HL-60 (cell line): ENCODE data around the gene NAP1L4.

ENCODE experiments used
- DNase-seq, 2 experiments: peaks; one replicate each; pipeline ENCODE4 v3.0.0-alpha.2; 2010 to 2020; ENCODE audit warnings: low read depth in 1 of 2, low spot score in 1 of 2
- H3K27ac ChIP-seq: fragments of 250-450 bp; sonication (Bioruptor Pico); replicated peaks from 2 replicates; pipeline ENCODE4 v1.5.1; 2020; ENCODE audit warnings: mild to moderate bottlenecking, moderate library complexity
- H3K27me3 ChIP-seq: fragments of 250-450 bp; sonication (Bioruptor Pico); 2 replicates; pipeline ENCODE4 v1.5.1; 2021; ENCODE audit warnings: mild to moderate bottlenecking, moderate library complexity; ENCODE audit not compliant: insufficient read depth, poor library complexity, severe bottlenecking
- H3K4me3 ChIP-seq: replicated peaks from 2 replicates; pipeline ENCODE4 v1.5.1; 2011; ENCODE audit warnings: mild to moderate bottlenecking, control low read depth, low read length; ENCODE audit not compliant: insufficient read depth
- GABPA ChIP-seq: IDR thresholded peaks from 2 replicates; pipeline ENCODE4 v1.6.1; 2012; ENCODE audit warnings: low read depth
- POLR2AphosphoS5 ChIP-seq: IDR thresholded peaks from 2 replicates; pipeline ENCODE4 v1.6.1; 2012; ENCODE audit warnings: low read depth
- SPI1 ChIP-seq: IDR thresholded peaks from 2 replicates; pipeline ENCODE4 v1.6.1; 2012; ENCODE audit warnings: low read depth, mild to moderate bottlenecking, borderline replicate concordance
- TF ChIP-seq, protein P1 (sequence below): IDR thresholded peaks from one replicate; pipeline ENCODE4 v1.5.1; 2011; ENCODE audit warnings: low read length, control low read depth, inconsistent platforms; ENCODE audit not compliant: insufficient read depth
- TF ChIP-seq, protein P2 (sequence below): IDR thresholded peaks from 2 replicates; pipeline ENCODE4 v1.6.1; 2012; ENCODE audit warnings: low read depth; ENCODE audit not compliant: insufficient replicate concordance

NAP1L4 gene

DNA sequence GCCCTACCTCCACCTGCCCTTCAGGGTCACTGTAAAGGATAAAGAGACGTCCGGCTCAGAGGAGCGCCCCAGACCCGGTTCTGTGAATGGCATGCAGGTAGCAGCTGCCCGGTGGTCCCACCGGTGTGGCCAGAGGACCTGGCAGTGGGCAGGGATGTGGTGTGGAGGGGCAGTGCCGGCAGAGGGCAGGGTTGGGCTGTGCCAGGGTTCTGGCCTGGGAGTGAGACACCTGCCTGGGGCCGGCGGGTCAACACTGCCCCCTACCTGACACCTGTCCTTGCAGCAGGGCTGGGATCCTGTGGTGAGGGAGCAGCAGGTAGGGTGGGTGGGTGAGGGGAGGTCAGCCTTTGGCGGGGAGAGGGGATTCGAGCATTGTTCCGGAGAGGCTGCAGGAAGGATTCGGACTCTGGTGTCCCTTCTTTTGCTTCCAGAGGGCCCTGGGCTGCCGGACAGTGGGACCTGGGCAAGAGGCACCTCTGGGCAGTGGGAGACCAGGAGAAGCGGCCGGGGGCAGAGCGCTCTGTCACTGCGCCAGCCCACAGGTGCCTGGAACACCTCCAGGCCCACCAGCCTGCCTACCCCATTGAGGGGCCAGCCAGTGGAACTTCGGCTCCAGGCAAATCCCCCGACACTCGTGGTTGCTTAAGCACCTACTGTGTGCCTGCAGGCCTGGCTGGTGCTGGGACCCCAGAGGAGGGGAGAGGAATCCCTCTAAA lies 61.3 kb downstream of the NAP1L4 start:
- H3K27me3 ChIP-seq, result peaks cover 31% of the 10 kb centered on the region
- peak; percentile 38 to 55 for DNase-seq
- peak overlapping the region; percentile 48 for H3K4me3 ChIP-seq
- no peak for TF ChIP-seq POLR2AphosphoS5
- TF ChIP-seq, protein P1, sequence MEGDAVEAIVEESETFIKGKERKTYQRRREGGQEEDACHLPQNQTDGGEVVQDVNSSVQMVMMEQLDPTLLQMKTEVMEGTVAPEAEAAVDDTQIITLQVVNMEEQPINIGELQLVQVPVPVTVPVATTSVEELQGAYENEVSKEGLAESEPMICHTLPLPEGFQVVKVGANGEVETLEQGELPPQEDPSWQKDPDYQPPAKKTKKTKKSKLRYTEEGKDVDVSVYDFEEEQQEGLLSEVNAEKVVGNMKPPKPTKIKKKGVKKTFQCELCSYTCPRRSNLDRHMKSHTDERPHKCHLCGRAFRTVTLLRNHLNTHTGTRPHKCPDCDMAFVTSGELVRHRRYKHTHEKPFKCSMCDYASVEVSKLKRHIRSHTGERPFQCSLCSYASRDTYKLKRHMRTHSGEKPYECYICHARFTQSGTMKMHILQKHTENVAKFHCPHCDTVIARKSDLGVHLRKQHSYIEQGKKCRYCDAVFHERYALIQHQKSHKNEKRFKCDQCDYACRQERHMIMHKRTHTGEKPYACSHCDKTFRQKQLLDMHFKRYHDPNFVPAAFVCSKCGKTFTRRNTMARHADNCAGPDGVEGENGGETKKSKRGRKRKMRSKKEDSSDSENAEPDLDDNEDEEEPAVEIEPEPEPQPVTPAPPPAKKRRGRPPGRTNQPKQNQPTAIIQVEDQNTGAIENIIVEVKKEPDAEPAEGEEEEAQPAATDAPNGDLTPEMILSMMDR, result peak; percentile 53
- H3K27ac ChIP-seq, result no peak overlapping the region

DNA sequence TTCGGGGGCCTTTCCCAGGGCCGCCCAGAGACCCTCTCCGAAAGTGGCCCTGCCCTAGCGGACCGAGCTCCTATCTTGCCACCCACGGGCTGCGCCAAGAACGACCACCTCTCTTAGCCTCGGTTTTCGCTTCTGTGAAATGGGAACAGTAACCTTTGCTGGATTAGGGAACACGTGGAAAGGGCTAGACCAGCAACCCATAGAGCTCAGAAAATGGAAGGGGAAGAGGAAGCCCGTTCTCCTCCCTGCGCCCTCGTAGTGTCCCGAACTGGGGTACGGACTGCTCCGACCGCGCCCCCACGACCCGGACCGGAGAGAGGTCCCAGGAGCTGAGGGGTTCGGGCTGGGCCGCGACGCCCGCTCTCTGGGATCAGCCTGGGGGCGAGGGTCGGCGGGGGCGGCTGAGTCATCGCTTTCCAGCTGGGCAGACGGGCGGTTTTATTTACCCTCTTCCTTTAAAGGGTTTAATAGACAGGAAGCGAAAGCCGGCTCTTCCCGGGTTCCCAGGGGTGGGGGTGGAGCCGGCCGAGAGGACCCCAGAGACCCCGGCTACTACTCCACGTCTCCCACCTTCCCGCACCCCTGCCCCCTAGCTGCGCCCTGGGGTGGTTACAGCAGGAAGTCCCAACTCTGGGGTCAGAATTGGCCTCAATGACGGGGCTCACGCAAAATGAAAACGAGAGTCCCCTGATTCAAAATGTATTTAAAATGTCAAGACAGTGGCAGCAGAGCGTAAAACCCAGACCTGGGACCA lies 62.0 kb downstream of the NAP1L4 start:
- Histone ChIP-seq H3K27me3 (peaks cover 31% of the 10 kb centered on the region), H3K4me3 (peak overlapping the region; percentile 48), H3K27ac (no peak overlapping the region)
- peak; percentile 23 to 37 for DNase-seq
- TF ChIP-seq POLR2AphosphoS5, result no peak
- TF ChIP-seq, protein P1, result peak; percentile 26
- TF ChIP-seq GABPA, result no peak

DNA sequence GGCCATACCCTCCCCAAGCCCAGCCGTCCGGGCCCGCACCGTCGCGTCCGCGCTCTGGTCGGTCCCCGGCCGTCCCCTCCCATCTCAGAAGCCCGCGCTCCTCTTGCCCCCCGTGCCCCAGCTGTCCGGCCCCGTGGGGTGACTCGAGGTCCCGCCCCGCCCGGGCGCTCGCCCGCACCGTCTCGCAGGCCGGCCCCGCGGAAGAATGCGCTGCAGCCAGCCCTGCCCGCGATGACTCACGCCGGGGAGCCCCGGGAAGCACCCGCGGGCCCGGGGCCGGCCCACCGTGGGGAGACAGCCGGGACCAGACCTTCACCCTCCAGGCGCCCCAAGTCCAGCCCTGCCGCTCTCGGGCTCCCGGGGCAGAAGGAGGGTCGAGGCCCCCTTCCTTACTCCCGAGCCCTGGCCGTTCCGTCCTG lies 62.6 kb downstream of the NAP1L4 start:
- TF ChIP-seq, protein P2, sequence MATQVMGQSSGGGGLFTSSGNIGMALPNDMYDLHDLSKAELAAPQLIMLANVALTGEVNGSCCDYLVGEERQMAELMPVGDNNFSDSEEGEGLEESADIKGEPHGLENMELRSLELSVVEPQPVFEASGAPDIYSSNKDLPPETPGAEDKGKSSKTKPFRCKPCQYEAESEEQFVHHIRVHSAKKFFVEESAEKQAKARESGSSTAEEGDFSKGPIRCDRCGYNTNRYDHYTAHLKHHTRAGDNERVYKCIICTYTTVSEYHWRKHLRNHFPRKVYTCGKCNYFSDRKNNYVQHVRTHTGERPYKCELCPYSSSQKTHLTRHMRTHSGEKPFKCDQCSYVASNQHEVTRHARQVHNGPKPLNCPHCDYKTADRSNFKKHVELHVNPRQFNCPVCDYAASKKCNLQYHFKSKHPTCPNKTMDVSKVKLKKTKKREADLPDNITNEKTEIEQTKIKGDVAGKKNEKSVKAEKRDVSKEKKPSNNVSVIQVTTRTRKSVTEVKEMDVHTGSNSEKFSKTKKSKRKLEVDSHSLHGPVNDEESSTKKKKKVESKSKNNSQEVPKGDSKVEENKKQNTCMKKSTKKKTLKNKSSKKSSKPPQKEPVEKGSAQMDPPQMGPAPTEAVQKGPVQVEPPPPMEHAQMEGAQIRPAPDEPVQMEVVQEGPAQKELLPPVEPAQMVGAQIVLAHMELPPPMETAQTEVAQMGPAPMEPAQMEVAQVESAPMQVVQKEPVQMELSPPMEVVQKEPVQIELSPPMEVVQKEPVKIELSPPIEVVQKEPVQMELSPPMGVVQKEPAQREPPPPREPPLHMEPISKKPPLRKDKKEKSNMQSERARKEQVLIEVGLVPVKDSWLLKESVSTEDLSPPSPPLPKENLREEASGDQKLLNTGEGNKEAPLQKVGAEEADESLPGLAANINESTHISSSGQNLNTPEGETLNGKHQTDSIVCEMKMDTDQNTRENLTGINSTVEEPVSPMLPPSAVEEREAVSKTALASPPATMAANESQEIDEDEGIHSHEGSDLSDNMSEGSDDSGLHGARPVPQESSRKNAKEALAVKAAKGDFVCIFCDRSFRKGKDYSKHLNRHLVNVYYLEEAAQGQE, result no peak
- TF ChIP-seq GABPA, result no peak
- TF ChIP-seq, protein P1, result no peak
- TF ChIP-seq POLR2AphosphoS5, result no peak
- TF ChIP-seq SPI1, result no peak
- peaks cover 31% of the 10 kb centered on the region for H3K27me3 ChIP-seq
- H3K4me3 ChIP-seq, result peak overlapping the region; percentile 48
- H3K27ac ChIP-seq, result no peak overlapping the region
- peak in 1 of 2 experiments; percentile 26 for DNase-seq

GRCh38 chr11:2928605-2929530 lies 63.3 kb downstream of the NAP1L4 start, which contains the start of gene PHLDA2:
TSS of gene PHLDA2 (minus strand) at chr11:2929420. CDS start at chr11:2929364, 56 bp downstream.
- peak; percentile 48 to 60 for DNase-seq
- Histone ChIP-seq H3K4me3 (peak within 1 kb of the TSS; percentile 48), H3K27ac (no peak within 1 kb of the TSS), H3K27me3 (peaks cover 31% of the 10 kb centered on the region)
- TF ChIP-seq, protein P1, result no peak
